B cell (primary cell): ENCODE results near the gene TBCEL. TPM values are rescaled to one million over a fixed set of nuclear protein-coding genes. Genes with fewer than 3 reads are reported as not detected.

Experiments used
- ATAC-seq: fragments of 200-7000 bp; cut with Tn5 transposase; one replicate; pipeline ENCODE4 v1.10.0; 2021; ENCODE audit warnings: low read depth, mild to moderate bottlenecking, moderate number of reproducible peaks, moderate library complexity
- CTCF ChIA-PET: fragments of 350-600 bp; sonication (Branson Sonifier 250); formaldehyde crosslinking; loops from one replicate; lab custom pipeline; 2021; ENCODE audit warnings: antibody characterized with exemption, inconsistent platforms; lab: Charles Lee
- POLR2A ChIA-PET: fragments of 350-600 bp; sonication (Branson Sonifier 250); formaldehyde crosslinking; loops from one replicate; lab custom pipeline; 2021; ENCODE audit warnings: antibody characterized with exemption; lab: Charles Lee
- DNase-seq: peaks from one replicate; pipeline ENCODE4 v3.0.0; 2013
- H2AFZ ChIP-seq: 2 replicates; pipeline ENCODE4 v1.6.1; 2012; ENCODE audit warnings: mild to moderate bottlenecking, low read depth, low read length; ENCODE audit not compliant: insufficient read depth, poor library complexity, severe bottlenecking
- H3K27ac ChIP-seq, 2 donors: 1 replicate in 1 of 2; 2 replicates in 1 of 2; pipeline ENCODE4 v1.5.1; 2012 to 2013; ENCODE audit warnings: low read length in 2 of 2, mild to moderate bottlenecking in 2 of 2, moderate library complexity in 1 of 2
- H3K27me3 ChIP-seq, 4 experiments: fragments of 200-600 bp in 1 of 4; sonication (generic) in 1 of 4; replicated peaks in 1 of 4; 1 replicate in 2 of 4; 2 replicates in 2 of 4; pipeline versions ENCODE4 v1.6.1 to v1.7.0; 2013 to 2016; ENCODE audit warnings: low read length in 3 of 4, mild to moderate bottlenecking in 2 of 4, mixed read lengths in 1 of 4, moderate library complexity in 1 of 4; ENCODE audit not compliant: insufficient read depth in 4 of 4, control insufficient read depth in 3 of 4; ENCODE audit errors: control extremely low read depth in 1 of 4
- H3K36me3 ChIP-seq, 2 experiments: replicated peaks in 1 of 2; 1 replicate in 1 of 2; 2 replicates in 1 of 2; pipeline versions ENCODE4 v1.6.1 to v1.7.1; 2013; ENCODE audit warnings: low read length in 1 of 2; ENCODE audit not compliant: insufficient read depth in 2 of 2, control insufficient read depth in 1 of 2; ENCODE audit errors: control extremely low read depth in 1 of 2, extremely low read depth in 1 of 2
- H3K4me1 ChIP-seq, 2 donors: fragments of 200-600 bp in 1 of 2; sonication (generic) in 1 of 2; 1 replicate in 1 of 2; 2 replicates in 1 of 2; pipeline versions ENCODE4 v1.5.1 to v1.6.1; 2013 to 2017; ENCODE audit warnings: low read length in 2 of 2; ENCODE audit not compliant: control insufficient read depth in 2 of 2, insufficient read depth in 2 of 2
- H3K4me2 ChIP-seq: replicated peaks from 2 replicates; pipeline ENCODE3; 2012; ENCODE audit warnings: mild to moderate bottlenecking, low read depth, low read length; ENCODE audit not compliant: poor library complexity, severe bottlenecking
- H3K4me3 ChIP-seq, 5 experiments: fragments of 200-600 bp in 1 of 5; sonication (generic) in 1 of 5; 1 replicate in 3 of 5; 2 replicates in 2 of 5; pipeline versions ENCODE4 v1.5.1 to v1.7.0; 2011 to 2016; ENCODE audit warnings: low read length in 4 of 5, mild to moderate bottlenecking in 4 of 5, low read depth in 2 of 5, control low read depth in 1 of 5, moderate library complexity in 1 of 5; ENCODE audit not compliant: insufficient read depth in 1 of 5; ENCODE audit errors: control extremely low read depth in 1 of 5, extremely low read depth in 1 of 5
- H3K79me2 ChIP-seq: fragments of 200-600 bp; sonication (generic); one replicate; pipeline ENCODE4 v1.6.0; 2016; ENCODE audit warnings: low read length; ENCODE audit not compliant: control insufficient read depth, insufficient read depth
- H3K9ac ChIP-seq: fragments of 200-600 bp; sonication (generic); 2 replicates; pipeline ENCODE4 v1.6.1; 2017; ENCODE audit warnings: mild to moderate bottlenecking, low read length, moderate library complexity
- H3K9me3 ChIP-seq, 3 donors: one replicate each; pipeline versions ENCODE4 v1.6.1 to v1.7.1; 2013; ENCODE audit warnings: low read length in 2 of 3; ENCODE audit not compliant: control insufficient read depth in 2 of 3, insufficient read depth in 1 of 3; ENCODE audit errors: control extremely low read depth in 1 of 3
- H4K20me1 ChIP-seq: 2 replicates; pipeline ENCODE4 v1.6.0; 2012; ENCODE audit warnings: mild to moderate bottlenecking, low read length; ENCODE audit not compliant: insufficient read depth, control insufficient read depth, poor library complexity, severe bottlenecking
- H3K27ac Mint-ChIP-seq: one replicate; pipeline ENCODE4 v1.8.0; 2021; ENCODE audit warnings: mixed read lengths
- H3K27me3 Mint-ChIP-seq: one replicate; pipeline ENCODE4 v1.8.0; 2021; ENCODE audit warnings: mixed read lengths
- H3K4me1 Mint-ChIP-seq: one replicate; pipeline ENCODE4 v1.8.0; 2021; ENCODE audit warnings: mixed read lengths
- H3K4me3 Mint-ChIP-seq: one replicate; pipeline ENCODE4 v1.8.0; 2021; ENCODE audit warnings: mixed read lengths
- H3K9me3 Mint-ChIP-seq: one replicate; pipeline ENCODE4 v1.8.0; 2022; ENCODE audit warnings: mixed read lengths; ENCODE audit not compliant: insufficient read depth
- CTCF ChIP-seq: fragments of 200-600 bp; IDR thresholded peaks from one replicate; pipeline ENCODE4 v1.8.0; 2022; ENCODE audit warnings: antibody characterized with exemption, mild to moderate bottlenecking
- EZH2 ChIP-seq: IDR thresholded peaks from 2 replicates; pipeline ENCODE4 v1.6.1; 2012; ENCODE audit warnings: borderline replicate concordance, low read depth, mild to moderate bottlenecking, moderate library complexity, low read length; ENCODE audit not compliant: insufficient read depth, poor library complexity, severe bottlenecking
- WGBS: methylation state at CpG from one replicate; pipeline ENCODE4 v1.1.5; 2013; ENCODE audit warnings: missing lambda C conversion rate; ENCODE audit not compliant: insufficient coverage; 5-methylcytosine and 5-hydroxymethylcytosine counted together
- intact Hi-C: fragments of 100-400 bp; cut with micrococcal nuclease; formaldehyde crosslinking; loops from one replicate; pipeline ENCODE4 v1.10.0; 2022
- polyA plus RNA-seq: library from polyadenylated mRNA; depleted of rRNA; stranded (reverse); fragments of >200 nt; gene quantifications from 2 replicates; pipeline ENCODE4 v1.2.3, GENCODE V29; 2012
- total RNA-seq, 2 donors: library from RNA; stranded (reverse); fragments of 120-200 nt in 1 of 2; gene quantifications; 1 replicate in 1 of 2; 2 replicates in 1 of 2; pipeline versions ENCODE4 v1.2.3 to v1.2.4, GENCODE V29; 2013 to 2022

TBCEL gene
- total and polyA plus RNA-seq, 2 donors (not counting 1 experiment from before 2014, with no cell fraction given): 3.5 to 22.8 TPM

GRCh38 chr11:121008551-121008950, 15.4 kb upstream of the TBCEL start:
- no peak overlapping the region for H3K9ac ChIP-seq
- no peaks in the 10 kb centered on the region for H4K20me1 ChIP-seq
- DNase-seq (no peak), ATAC-seq (no peak)
- ChIA-PET POLR2A (no interaction called here), CTCF (no interaction called here)
- H3K4me3 ChIP-seq: no peak overlapping the region
- intact Hi-C loops: no loop called here
- no peak overlapping the region for H3K27ac ChIP-seq
- Mint-ChIP-seq H3K27me3 (peaks cover 45% of the 10 kb centered on the region), H3K4me1 (no peaks in the 10 kb centered on the region), H3K27ac (no peak overlapping the region), H3K9me3 (no peaks in the 10 kb centered on the region), H3K4me3 (no peak overlapping the region)
- peaks cover 0 to 12% (median 4%) of the 10 kb centered on the region in 4 experiments for H3K27me3 ChIP-seq
- no peaks in the 10 kb centered on the region for H3K4me1 ChIP-seq
- TF ChIP-seq CTCF: no peak
- no peak for TF ChIP-seq EZH2
- H3K9me3 ChIP-seq: peaks cover 0 to 3% (median 1%) of the 10 kb centered on the region in 3 donors
- no peaks in the 10 kb centered on the region for H3K79me2 ChIP-seq
- H2AFZ ChIP-seq: no peak overlapping the region
- no peak overlapping the region for H3K4me2 ChIP-seq
- H3K36me3 ChIP-seq: no peaks in the 10 kb centered on the region

- H3K9me3 Mint-ChIP-seq: no peaks in the 10 kb centered on the region
- peaks cover 35% of the 10 kb centered on the region for H3K27me3 Mint-ChIP-seq
- Histone ChIP-seq H3K9me3 (peaks cover 0 to 1% (median 0%) of the 10 kb centered on the region in 3 donors), H3K27me3 (peaks cover 0 to 12% (median 5%) of the 10 kb centered on the region in 4 experiments), H3K36me3 (no peaks in the 10 kb centered on the region), H3K9ac (no peak overlapping the region), H3K27ac (no peak overlapping the region), H3K79me2 (no peaks in the 10 kb centered on the region), H3K4me1 (no peaks in the 10 kb centered on the region), H2AFZ (no peak overlapping the region), H3K4me2 (no peak overlapping the region), H4K20me1 (no peaks in the 10 kb centered on the region), H3K4me3 (no peak overlapping the region)
- ChIA-PET POLR2A (no interaction called here), CTCF (no interaction called here)
- ATAC-seq (no peak), DNase-seq (no peak)
- no peak overlapping the region for H3K4me3 Mint-ChIP-seq
- intact Hi-C loops: no loop called here
- H3K4me1 Mint-ChIP-seq: no peaks in the 10 kb centered on the region
- TF ChIP-seq CTCF (no peak), EZH2 (no peak)
- no CpG with 5 or more reads among the region's 1 CpG for WGBS
- H3K27ac Mint-ChIP-seq: no peak overlapping the region
Measured at GRCh38 chr11:121012091-121012490, 11.8 kb upstream of the TBCEL start.
